ENCODE results near the gene NAP1L4. TPM values are rescaled to one million over a fixed set of nuclear protein-coding genes. Genes with fewer than 3 reads are reported as not detected.

Gene NAP1L4
- total and polyA plus RNA-seq, 2 of the 4 experiments (the other 2 are of a cell fraction), result 71.5 to 80.7 TPM

DNA sequence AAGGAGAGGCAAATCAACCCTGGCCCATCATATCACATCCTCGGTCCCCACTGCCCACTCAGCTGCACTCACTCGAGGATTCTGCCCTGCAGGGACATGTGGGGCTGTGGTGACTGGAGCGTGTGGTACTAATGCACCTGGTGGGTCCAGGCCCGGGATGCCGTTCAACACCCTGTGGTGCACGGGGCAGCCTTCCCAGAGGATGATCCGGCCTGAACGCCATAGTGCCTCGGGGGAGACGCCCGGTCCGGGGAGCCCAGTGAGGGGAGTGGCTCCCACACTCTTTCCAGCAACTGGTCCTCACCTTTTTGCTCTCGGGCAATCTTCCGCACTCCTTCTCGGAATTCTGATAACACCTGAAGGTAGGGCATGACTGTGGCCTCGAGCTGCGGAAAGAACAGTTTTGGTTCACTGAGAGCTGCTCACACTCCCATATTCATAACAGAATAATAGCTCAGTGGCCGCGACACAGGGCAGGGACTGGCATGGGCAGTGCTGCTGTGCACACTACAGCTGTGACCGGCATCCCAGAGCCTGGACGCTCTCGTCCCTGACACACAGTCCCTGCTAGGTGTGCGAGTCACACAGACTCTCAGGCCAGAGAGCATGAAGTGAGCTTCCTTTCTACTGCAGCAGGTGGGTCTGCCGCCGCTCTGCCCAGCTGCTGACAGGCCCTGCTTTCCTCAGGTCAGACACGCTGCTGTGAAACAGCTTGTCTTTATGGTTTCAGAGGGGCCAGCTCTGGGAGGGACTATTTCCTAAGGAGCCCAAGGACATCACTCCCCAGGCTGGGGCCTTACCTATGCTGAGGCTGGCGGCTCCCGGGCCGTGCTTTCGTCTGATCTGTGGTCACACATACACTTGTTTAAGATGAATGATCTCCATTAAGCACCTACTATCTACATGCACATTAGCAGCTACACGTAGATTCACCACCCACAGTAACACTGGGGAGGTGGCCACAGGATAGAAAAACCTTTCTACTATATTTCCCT lies 20.1 kb upstream of the NAP1L4 start:
- no peak overlapping the region for H3K56ac ChIP-seq (ENCODE audit: extremely low read depth, insufficient read depth, low read length)
- no peak overlapping the region for H2AK5ac ChIP-seq (ENCODE audit: low read depth, low read length)
- H2AFZ ChIP-seq (replicated peaks; ENCODE audit: low read length, poor library complexity), result no peak overlapping the region
- H4K8ac ChIP-seq (ENCODE audit: low read depth in 2 of 2, low read length in 2 of 2), result no peak overlapping the region
- no peaks in the 10 kb centered on the region for H3K9me3 ChIP-seq (ENCODE audit: control insufficient read depth, insufficient read depth, low read length)
- no peak overlapping the region for H3K4me2 ChIP-seq (ENCODE audit: low read depth, low read length)
- no peak overlapping the region for H3K23ac ChIP-seq (ENCODE audit: low read depth, low read length)
- 97% methylated on average over 5 of the region's 31 CpGs; no CpG with 5 or more reads in 1 of the 2 experiments for WGBS, 2 experiments (ENCODE audit: extremely low coverage in 2 of 2, insufficient read length in 1 of 2)
- no peaks in the 10 kb centered on the region for H3K27me3 ChIP-seq (ENCODE audit: control insufficient read depth, insufficient read depth, low read length)
- no peak overlapping the region for H3K4me3 ChIP-seq (ENCODE audit: insufficient read depth, low read depth, low read length)
- no peak overlapping the region for H2BK120ac ChIP-seq (ENCODE audit: low read depth, low read length)
- no peak overlapping the region for H3K18ac ChIP-seq (ENCODE audit: low read depth, low read length)
- H2BK5ac ChIP-seq (ENCODE audit: low read depth, low read length, poor library complexity, severe bottlenecking), result no peak overlapping the region
- H4K91ac ChIP-seq (ENCODE audit: insufficient read depth, low read depth, low read length), result no peak overlapping the region
- no peak for DNase-seq
- H3K14ac ChIP-seq (replicated peaks; ENCODE audit: low read depth, low read length), result no peak overlapping the region
- H3K4me1 ChIP-seq (ENCODE audit: control insufficient read depth, insufficient read depth, low read length), result peaks cover 12% of the 10 kb centered on the region; the same call in 1 of the 2 replicates
- H3K4ac ChIP-seq (ENCODE audit: low read depth, low read length), result no peak overlapping the region
- intact Hi-C loops (cut with micrococcal nuclease) (no loop called here), in situ Hi-C loops (cut with MboI; ENCODE audit: low sequenced_read_pairs) (no loop called here), dilution Hi-C loops (cut with HindIII; ENCODE audit: low sequenced_read_pairs, unreplicated experiment) (no loop called here)
- H3K27ac ChIP-seq (ENCODE audit: insufficient read depth, low read length), result no peak overlapping the region
- H4K5ac ChIP-seq (ENCODE audit: low read depth, low read length), result no peak overlapping the region
- peak overlapping the region; percentile 57 for H2AK9ac ChIP-seq (replicated peaks; ENCODE audit: low read depth, low read length, poor library complexity)
- CTCF ChIA-PET, result no interaction called here
- POLR2A ChIA-PET (ENCODE audit: unreplicated experiment), result no interaction called here
- no peak overlapping the region for H2BK20ac ChIP-seq (ENCODE audit: low read depth, low read length)
- peaks cover 5 to 33% of the 10 kb centered on the region in 2 experiments; a peak in 3 of 4 replicates for H3K79me1 ChIP-seq (ENCODE audit: low read depth in 1 of 2, low read length in 2 of 2)
- H3K36me3 ChIP-seq (ENCODE audit: control insufficient read depth, insufficient read depth, low read length), result peaks cover 79% of the 10 kb centered on the region
- H3K9me1 ChIP-seq (ENCODE audit: insufficient read depth, low read length), result no peaks in the 10 kb centered on the region; the same call in 1 of the 2 replicates
- TF ChIP-seq, protein P1, sequence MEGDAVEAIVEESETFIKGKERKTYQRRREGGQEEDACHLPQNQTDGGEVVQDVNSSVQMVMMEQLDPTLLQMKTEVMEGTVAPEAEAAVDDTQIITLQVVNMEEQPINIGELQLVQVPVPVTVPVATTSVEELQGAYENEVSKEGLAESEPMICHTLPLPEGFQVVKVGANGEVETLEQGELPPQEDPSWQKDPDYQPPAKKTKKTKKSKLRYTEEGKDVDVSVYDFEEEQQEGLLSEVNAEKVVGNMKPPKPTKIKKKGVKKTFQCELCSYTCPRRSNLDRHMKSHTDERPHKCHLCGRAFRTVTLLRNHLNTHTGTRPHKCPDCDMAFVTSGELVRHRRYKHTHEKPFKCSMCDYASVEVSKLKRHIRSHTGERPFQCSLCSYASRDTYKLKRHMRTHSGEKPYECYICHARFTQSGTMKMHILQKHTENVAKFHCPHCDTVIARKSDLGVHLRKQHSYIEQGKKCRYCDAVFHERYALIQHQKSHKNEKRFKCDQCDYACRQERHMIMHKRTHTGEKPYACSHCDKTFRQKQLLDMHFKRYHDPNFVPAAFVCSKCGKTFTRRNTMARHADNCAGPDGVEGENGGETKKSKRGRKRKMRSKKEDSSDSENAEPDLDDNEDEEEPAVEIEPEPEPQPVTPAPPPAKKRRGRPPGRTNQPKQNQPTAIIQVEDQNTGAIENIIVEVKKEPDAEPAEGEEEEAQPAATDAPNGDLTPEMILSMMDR (conservative IDR thresholded peaks at IDR 0.05; ENCODE audit: low read depth, low read length), result no peak
- TF ChIP-seq MXI1 (IDR thresholded peaks at IDR 0.05; ENCODE audit: borderline replicate concordance, low read depth, low read length) (no peak), SMC3 (IDR thresholded peaks at IDR 0.05; ENCODE audit: low read depth, low read length) (no peak), CHD1 (IDR thresholded peaks at IDR 0.05; ENCODE audit: low read depth, low read length) (no peak)
- no peak overlapping the region for H2BK15ac ChIP-seq (ENCODE audit: low read depth, low read length)
- no peak overlapping the region for H3K9ac ChIP-seq (ENCODE audit: low read depth, low read length)
- no TSS peak for BruUV-seq (replicated peaks)
- H4K20me1 ChIP-seq (ENCODE audit: insufficient read depth, low read length), result peaks cover 42% of the 10 kb centered on the region
- ATAC-seq (ENCODE audit: low read depth), result no peak

Data from IMR-90 (cell line).